Nephron (organoid): ENCODE data around the gene RGS6.

Experiments
- H3K27ac Mint-ChIP-seq, 3 experiments: 2 replicates each; pipeline ENCODE4 v1.8.0; 2020; ENCODE audit warnings: mixed read lengths in 3 of 3, mild to moderate bottlenecking in 2 of 3, moderate library complexity in 1 of 3
- H3K27me3 Mint-ChIP-seq: 2 replicates; pipeline ENCODE4 v1.8.0; 2021; ENCODE audit warnings: low read depth, mild to moderate bottlenecking, moderate library complexity, mixed read lengths
- H3K36me3 Mint-ChIP-seq: 2 replicates; pipeline ENCODE4 v1.8.0; 2020; ENCODE audit warnings: low read depth, mixed read lengths
- H3K4me1 Mint-ChIP-seq: 2 replicates; pipeline ENCODE4 v1.8.0; 2020; ENCODE audit warnings: mixed read lengths
- H3K4me3 Mint-ChIP-seq, 3 experiments: 2 replicates each; pipeline ENCODE4 v1.8.0; 2020; ENCODE audit warnings: mild to moderate bottlenecking in 3 of 3, mixed read lengths in 3 of 3, moderate library complexity in 2 of 3
- H3K9me3 Mint-ChIP-seq: 2 replicates; pipeline ENCODE4 v1.8.0; 2020; ENCODE audit warnings: mixed read lengths
- CTCF ChIP-seq, 3 experiments: fragments of 200-600 bp; sonication (generic); IDR thresholded peaks; one replicate each; pipeline ENCODE4 v1.5.0; 2021; ENCODE audit warnings: antibody characterized with exemption in 3 of 3; ENCODE audit not compliant: unreplicated experiment in 3 of 3

The RGS6 gene

GRCh38 chr14:72516936-72517700 lies 584.9 kb downstream of the RGS6 start:
- Mint-ChIP-seq H3K36me3 (peaks cover 6% of the 10 kb centered on the region), H3K4me3 (peak overlapping the region in 2 of 3 experiments; percentile 21 to 34), H3K27ac (peak overlapping the region; percentile 11 to 89 (median 85)), H3K9me3 (peaks cover 14% of the 10 kb centered on the region), H3K4me1 (peaks cover 31% of the 10 kb centered on the region), H3K27me3 (no peaks in the 10 kb centered on the region)
- peak; percentile 86 to 95 (median 94) for TF ChIP-seq CTCF (IDR thresholded peaks at IDR 0.05; ENCODE audit: unreplicated experiment in 3 of 3)

GRCh38 chr14:72517736-72518135 lies 585.5 kb downstream of the RGS6 start:
- peaks cover 31% of the 10 kb centered on the region for H3K4me1 Mint-ChIP-seq
- peaks cover 14% of the 10 kb centered on the region for H3K9me3 Mint-ChIP-seq
- no peaks in the 10 kb centered on the region for H3K27me3 Mint-ChIP-seq
- H3K27ac Mint-ChIP-seq, result peak overlapping the region in 2 of 3 experiments; percentile 85 to 89
- H3K4me3 Mint-ChIP-seq, result no peak overlapping the region
- peaks cover 6% of the 10 kb centered on the region for H3K36me3 Mint-ChIP-seq
- TF ChIP-seq CTCF (IDR thresholded peaks at IDR 0.05; ENCODE audit: unreplicated experiment in 3 of 3), result no peak

GRCh38 chr14:72518809-72519377 lies 586.7 kb downstream of the RGS6 start:
- Mint-ChIP-seq H3K36me3 (peaks cover 6% of the 10 kb centered on the region), H3K27ac (no peak overlapping the region), H3K4me3 (no peak overlapping the region), H3K27me3 (no peaks in the 10 kb centered on the region), H3K9me3 (peaks cover 14% of the 10 kb centered on the region), H3K4me1 (peaks cover 30% of the 10 kb centered on the region)
- TF ChIP-seq CTCF (IDR thresholded peaks at IDR 0.05; ENCODE audit: unreplicated experiment in 3 of 3), result no peak

- Mint-ChIP-seq H3K9me3 (peaks cover 14% of the 10 kb centered on the region), H3K4me3 (no peak overlapping the region), H3K36me3 (peaks cover 6% of the 10 kb centered on the region), H3K27ac (no peak overlapping the region), H3K27me3 (no peaks in the 10 kb centered on the region), H3K4me1 (peaks cover 30% of the 10 kb centered on the region)
- no peak for TF ChIP-seq CTCF (IDR thresholded peaks at IDR 0.05; ENCODE audit: unreplicated experiment in 3 of 3)
Observed at GRCh38 chr14:72519543-72519942, 587.3 kb downstream of the RGS6 start.

- H3K4me1 Mint-ChIP-seq, result peaks cover 38% of the 10 kb centered on the region
- H3K27ac Mint-ChIP-seq, result no peak overlapping the region
- H3K4me3 Mint-ChIP-seq, result no peak overlapping the region
- peaks cover 14% of the 10 kb centered on the region for H3K9me3 Mint-ChIP-seq
- H3K27me3 Mint-ChIP-seq, result no peaks in the 10 kb centered on the region
- H3K36me3 Mint-ChIP-seq, result peaks cover 6% of the 10 kb centered on the region
- TF ChIP-seq CTCF (IDR thresholded peaks at IDR 0.05; ENCODE audit: unreplicated experiment in 3 of 3), result no peak
Observed at GRCh38 chr14:72521045-72521444, 588.8 kb downstream of the RGS6 start.
